Adrenal gland (tissue), 12 donors: ENCODE results near the gene MACROD2. TPM values are rescaled to one million over a fixed set of nuclear protein-coding genes. Genes with fewer than 3 reads are reported as not detected.
"Not testable (repeated sequence)": the region's sequence is repeated elsewhere in the genome, so short reads cannot be mapped to it uniquely, and the experiment has no call there.

Source experiments
- DNase-seq, 7 donors: peaks; one replicate each; pipeline ENCODE4 v3.0.0-alpha.2; 2019 to 2020
- H3K27ac ChIP-seq, 5 donors: fragments of 200-600 bp; sonication (generic) in 4 of 5; 1 replicate in 3 of 5; 2 replicates in 2 of 5; pipeline versions ENCODE4 v1.5.1 to v1.8.0; 2016 to 2020; ENCODE audit warnings: mild to moderate bottlenecking in 1 of 5
- H3K27me3 ChIP-seq: fragments of 200-600 bp; 2 replicates; pipeline ENCODE4 v1.8.0; 2021
- H3K36me3 ChIP-seq, 2 donors: fragments of 200-600 bp; replicated peaks in 1 of 2; 1 replicate in 1 of 2; 2 replicates in 1 of 2; pipeline versions ENCODE4 v1.5.1 to v1.8.0; 2018 to 2022
- H3K4me1 ChIP-seq, 2 donors: fragments of 200-600 bp; replicated peaks in 1 of 2; 1 replicate in 1 of 2; 2 replicates in 1 of 2; pipeline versions ENCODE4 v1.5.1 to v1.8.0; 2018 to 2021
- H3K4me3 ChIP-seq, 4 donors: fragments of 200-600 bp; sonication (generic) in 3 of 4; one replicate each; pipeline ENCODE4 v1.5.1; 2016 to 2018
- H3K9me3 ChIP-seq, 3 donors: fragments of 200-600 bp; sonication (generic) in 1 of 3; replicated peaks in 1 of 3; 1 replicate in 2 of 3; 2 replicates in 1 of 3; pipeline versions ENCODE4 v1.5.1 to v1.8.0; 2016 to 2021
- CTCF ChIP-seq, 6 experiments: fragments of 450-650 bp in 4 of 6; fragments of 200-600 bp in 2 of 6; sonication (generic) in 1 of 6; IDR thresholded peaks; 1 replicate in 5 of 6; 2 replicates in 1 of 6; pipeline versions ENCODE4 v1.5.1 to v1.8.0; 2016 to 2021; ENCODE audit warnings: antibody characterized with exemption in 6 of 6, mild to moderate bottlenecking in 2 of 6, moderate library complexity in 1 of 6
- POLR2A ChIP-seq, 2 donors: fragments of 450-650 bp; IDR thresholded peaks; one replicate each; pipeline ENCODE4 v1.6.1; 2017; ENCODE audit warnings: antibody characterized with exemption in 2 of 2, mild to moderate bottlenecking in 2 of 2, moderate library complexity in 1 of 2
- WGBS, 4 donors: extraction: QIAGEN DNeasy Blood & Tissue Kit in 2 of 4; methylation state at CpG; one replicate each; pipeline versions ENCODE4 v1.1.5 to v1.1.7; 2013 to 2017; 5-methylcytosine and 5-hydroxymethylcytosine counted together
- intact Hi-C, 2 donors: fragments of 100-400 bp; cut with DNase I; formaldehyde crosslinking; loops; one replicate each; pipeline versions ENCODE4 v1.14.1 to v1.15.0; 2022 to 2023
- polyA plus RNA-seq, 3 donors: library from polyadenylated mRNA; stranded (reverse); fragments of 200-250 nt in 2 of 3; fragments of 350-450 nt in 1 of 3; fragmentation: Illumina TruSeq in 1 of 3; extraction: RNeasy Lipid Tissue Mini Kit (QIAGEN cat#74804) in 1 of 3; gene quantifications; one replicate each; pipeline ENCODE4 v1.2.3, GENCODE V29; 2013 to 2014
- total RNA-seq, 9 donors: library from RNA; depleted of rRNA in 4 of 9; stranded (reverse); fragments of >200 nt in 4 of 9; fragments of 120-200 nt in 1 of 9; fragmentation: NEBNext Ultra II Directional in 1 of 9; extraction: Animal tissue kit (Norgen Biotek cat#: 25700) in 1 of 9; gene quantifications; one replicate each; pipeline versions ENCODE4 v1.1.0 to v1.2.4, GENCODE V29; 2013 to 2023
- donor health status: healthy with polysubstance abuse.
- donor health status: Bipolar disorder and iron deficiency.
- donor health status: DM: yes; HTN: yes; CAD: no.
- donor health status: DM: no; HTN: no; CAD: no.
- donor health status: DM: no; HTN: no; CAD: no.
- donor health status: DM: yes; HTN: yes; CAD: no.

MACROD2 gene
- total and polyA plus RNA-seq, 12 donors, result 1.1 to 21.2 (median 6.4) TPM

- DNase-seq, result peak; percentile 50 to 85 (median 78)
- Histone ChIP-seq H3K27ac (no peak overlapping the region), H3K9me3 (no peaks in the 10 kb centered on the region), H3K4me1 (no peaks in the 10 kb centered on the region), H3K4me3 (no peak overlapping the region), H3K36me3 (no peaks in the 10 kb centered on the region), H3K27me3 (no peaks in the 10 kb centered on the region)
- no peak for TF ChIP-seq CTCF (IDR thresholded peaks at IDR 0.05)
- no peak for TF ChIP-seq POLR2A (IDR thresholded peaks at IDR 0.05)
- intact Hi-C loops, result no loop called here
- WGBS, 4 donors, result 54 to 67% (median 64%) methylated on average over 4 of the region's 4 CpGs
Measured at GRCh38 chr20:15528391-15529111, 1533.2 kb downstream of the MACROD2 start.

DNA sequence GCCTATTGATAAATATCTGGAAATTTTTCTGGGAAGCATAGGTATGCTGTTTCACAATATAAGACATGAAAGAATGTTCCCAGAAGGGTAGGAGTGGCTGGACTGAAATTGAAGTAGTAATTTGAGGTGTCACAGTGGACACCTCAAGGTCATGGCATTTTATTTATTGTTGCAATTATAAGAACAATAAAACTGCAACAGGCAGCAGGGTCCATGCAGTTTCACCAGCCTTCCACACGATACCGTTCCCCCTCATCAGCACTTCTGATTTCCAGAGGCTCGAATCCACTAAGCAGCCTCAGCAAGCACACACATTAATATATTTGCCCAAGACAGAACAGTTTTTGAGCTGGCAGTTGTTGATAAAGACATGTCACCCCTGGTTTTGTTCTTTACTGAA, 1540.5 kb downstream of the MACROD2 start:
- DNase-seq, result no peak
- Histone ChIP-seq H3K36me3 (no peaks in the 10 kb centered on the region), H3K27me3 (no peaks in the 10 kb centered on the region), H3K4me1 (no peaks in the 10 kb centered on the region), H3K4me3 (no peak overlapping the region), H3K27ac (no peak overlapping the region), H3K9me3 (no peaks in the 10 kb centered on the region)
- intact Hi-C loops, result no loop called here
- TF ChIP-seq CTCF (IDR thresholded peaks at IDR 0.05), result no peak
- no peak for TF ChIP-seq POLR2A (IDR thresholded peaks at IDR 0.05)
- 85 to 100% (median 95%) methylated on average over 3 of the region's 3 CpGs for WGBS, 4 donors

- H3K4me3 ChIP-seq, intact Hi-C loops, H3K9me3 ChIP-seq, H3K27me3 ChIP-seq, H3K27ac ChIP-seq, DNase-seq, H3K36me3 ChIP-seq, H3K4me1 ChIP-seq: not testable (repeated sequence)
- WGBS, 4 donors, result 87 to 100% (median 96%) methylated on average over 1 of the region's 1 CpG
Measured at GRCh38 chr20:15537200-15537599, 1541.9 kb downstream of the MACROD2 start.

GRCh38 chr20:15542655-15543054, 1547.3 kb downstream of the MACROD2 start:
- Histone ChIP-seq H3K27ac (no peak overlapping the region), H3K4me1 (peaks cover 0 to 7% of the 10 kb centered on the region in 2 donors), H3K4me3 (no peak overlapping the region), H3K9me3 (no peaks in the 10 kb centered on the region), H3K36me3 (no peaks in the 10 kb centered on the region), H3K27me3 (no peaks in the 10 kb centered on the region)
- TF ChIP-seq CTCF (IDR thresholded peaks at IDR 0.05) (no peak), POLR2A (IDR thresholded peaks at IDR 0.05) (no peak)
- 79 to 91% (median 84%) methylated on average over 5 of the region's 5 CpGs for whole genome bisulfite sequencing, 4 donors
- DNase-seq, result no peak
- intact Hi-C loops, result no loop called here

DNA sequence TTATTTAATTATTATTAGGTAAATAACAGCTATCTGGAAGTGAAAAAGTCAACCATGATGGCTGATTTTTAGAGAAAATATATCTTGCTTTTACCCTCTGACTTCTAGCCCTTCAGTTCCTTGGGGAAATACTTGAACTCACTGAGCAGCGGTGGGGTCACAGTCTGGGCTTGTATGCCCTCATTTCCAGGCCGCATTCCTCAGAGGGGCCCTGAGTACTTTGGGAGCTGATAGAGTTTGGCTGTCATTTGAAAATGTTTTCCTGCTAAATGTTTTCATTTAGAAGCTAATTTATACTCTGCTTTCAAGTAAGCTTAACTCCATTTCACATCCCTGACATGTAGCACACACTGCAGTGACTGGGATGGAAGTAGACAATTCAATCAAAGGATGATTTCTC, 1549.4 kb downstream of the MACROD2 start:
- intact Hi-C loops, result no loop called here
- TF ChIP-seq CTCF (IDR thresholded peaks at IDR 0.05), result no peak
- TF ChIP-seq POLR2A (IDR thresholded peaks at IDR 0.05), result no peak
- peaks cover 0 to 7% of the 10 kb centered on the region in 2 donors for H3K4me1 ChIP-seq
- H3K27ac ChIP-seq, result no peak overlapping the region
- 52 to 85% (median 64%) methylated on average over 2 of the region's 2 CpGs for WGBS, 4 donors
- H3K36me3 ChIP-seq, result no peaks in the 10 kb centered on the region
- no peak for DNase-seq
- no peak overlapping the region for H3K4me3 ChIP-seq
- H3K27me3 ChIP-seq, result no peaks in the 10 kb centered on the region
- no peaks in the 10 kb centered on the region for H3K9me3 ChIP-seq
